Measurements from ENCODE around the gene GAREM1. TPM values are rescaled to one million over a fixed set of nuclear protein-coding genes. Genes with fewer than 3 reads are reported as not detected.

GAREM1 gene
- total RNA-seq, 1 donor from 2014 or later, result 11.0 TPM

DNA sequence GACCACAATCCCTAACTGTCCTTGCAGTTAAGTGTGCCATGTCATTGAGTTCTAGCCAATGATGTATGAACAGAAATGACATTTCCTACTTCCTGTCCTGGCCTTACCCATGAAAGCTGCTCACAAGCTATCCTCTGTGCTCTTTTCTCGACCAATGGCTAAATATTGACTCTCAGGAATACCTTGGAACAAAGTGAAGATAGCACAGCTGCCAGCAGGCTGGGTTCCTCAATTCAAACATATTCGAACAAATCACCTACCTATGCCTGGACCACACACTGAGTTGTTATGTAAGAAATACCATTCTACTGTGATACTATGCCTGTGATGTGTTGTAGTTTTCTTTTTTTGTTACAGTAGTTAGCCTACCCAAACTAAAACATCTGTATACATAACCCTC lies 65.1 kb downstream of the GAREM1 start:
- no peaks in the 10 kb centered on the region for H3K9me3 Mint-ChIP-seq (ENCODE audit: low read depth)
- H3K4me1 Mint-ChIP-seq (ENCODE audit: low read depth), result no peaks in the 10 kb centered on the region
- H3K36me3 Mint-ChIP-seq (ENCODE audit: insufficient read depth), result no peaks in the 10 kb centered on the region
- peaks cover 3% of the 10 kb centered on the region for H3K27me3 Mint-ChIP-seq
- TF ChIP-seq, protein P1, sequence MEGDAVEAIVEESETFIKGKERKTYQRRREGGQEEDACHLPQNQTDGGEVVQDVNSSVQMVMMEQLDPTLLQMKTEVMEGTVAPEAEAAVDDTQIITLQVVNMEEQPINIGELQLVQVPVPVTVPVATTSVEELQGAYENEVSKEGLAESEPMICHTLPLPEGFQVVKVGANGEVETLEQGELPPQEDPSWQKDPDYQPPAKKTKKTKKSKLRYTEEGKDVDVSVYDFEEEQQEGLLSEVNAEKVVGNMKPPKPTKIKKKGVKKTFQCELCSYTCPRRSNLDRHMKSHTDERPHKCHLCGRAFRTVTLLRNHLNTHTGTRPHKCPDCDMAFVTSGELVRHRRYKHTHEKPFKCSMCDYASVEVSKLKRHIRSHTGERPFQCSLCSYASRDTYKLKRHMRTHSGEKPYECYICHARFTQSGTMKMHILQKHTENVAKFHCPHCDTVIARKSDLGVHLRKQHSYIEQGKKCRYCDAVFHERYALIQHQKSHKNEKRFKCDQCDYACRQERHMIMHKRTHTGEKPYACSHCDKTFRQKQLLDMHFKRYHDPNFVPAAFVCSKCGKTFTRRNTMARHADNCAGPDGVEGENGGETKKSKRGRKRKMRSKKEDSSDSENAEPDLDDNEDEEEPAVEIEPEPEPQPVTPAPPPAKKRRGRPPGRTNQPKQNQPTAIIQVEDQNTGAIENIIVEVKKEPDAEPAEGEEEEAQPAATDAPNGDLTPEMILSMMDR (IDR thresholded peaks at IDR 0.05; ENCODE audit: unreplicated experiment), result no peak
- H3K4me3 Mint-ChIP-seq (ENCODE audit: low read depth), result no peak overlapping the region
- no peak overlapping the region for H3K27ac Mint-ChIP-seq
- no peak for DNase-seq (ENCODE audit: low spot score, unreplicated experiment)

DNA sequence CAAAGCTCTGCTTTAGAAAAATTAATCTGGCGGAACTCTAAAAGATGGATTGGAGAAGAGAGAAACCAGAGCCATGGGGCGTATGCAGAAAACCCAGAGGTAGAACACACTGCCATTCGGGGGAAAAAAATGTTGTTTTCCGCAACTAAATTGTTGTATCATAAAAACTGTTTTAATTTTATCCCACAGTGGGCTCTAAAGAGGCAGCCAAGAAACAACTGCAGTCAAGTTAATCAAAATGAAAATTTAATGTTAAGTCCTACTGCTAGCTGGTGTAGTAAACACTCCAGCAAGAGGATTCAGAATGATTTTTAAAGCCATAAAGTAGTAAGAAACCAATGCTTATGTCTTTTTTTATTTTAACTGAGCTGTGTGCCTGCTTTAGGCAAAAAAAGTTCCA lies 69.1 kb downstream of the GAREM1 start:
- no peak for DNase-seq (ENCODE audit: low spot score, unreplicated experiment)
- H3K4me1 Mint-ChIP-seq (ENCODE audit: low read depth), result peaks cover 8% of the 10 kb centered on the region
- peaks cover 3% of the 10 kb centered on the region for H3K27me3 Mint-ChIP-seq
- H3K9me3 Mint-ChIP-seq (ENCODE audit: low read depth), result peaks cover 6% of the 10 kb centered on the region
- H3K36me3 Mint-ChIP-seq (ENCODE audit: insufficient read depth), result peaks cover 4% of the 10 kb centered on the region
- TF ChIP-seq, protein P1 (IDR thresholded peaks at IDR 0.05; ENCODE audit: unreplicated experiment), result no peak
- no peak overlapping the region for H3K4me3 Mint-ChIP-seq (ENCODE audit: low read depth)
- no peak overlapping the region for H3K27ac Mint-ChIP-seq

DNA sequence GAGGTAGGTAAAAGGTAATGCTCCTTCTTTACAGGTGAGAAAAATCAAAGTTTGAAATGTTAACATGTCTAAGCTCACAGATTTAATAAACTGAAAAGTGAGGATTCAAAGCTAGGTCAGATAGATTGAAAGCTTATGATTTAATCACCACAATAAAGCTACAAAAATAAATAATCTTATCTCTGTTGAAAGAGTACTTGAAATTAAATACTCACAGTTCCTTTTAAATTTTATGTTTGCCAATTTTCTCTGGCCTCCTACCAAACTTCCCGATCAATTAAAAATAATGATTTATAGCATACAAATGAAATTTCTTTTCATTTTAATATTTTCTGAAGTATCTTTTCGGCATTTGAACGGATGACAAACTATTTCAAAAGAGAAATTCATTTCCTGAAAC lies 77.3 kb downstream of the GAREM1 start:
- Mint-ChIP-seq H3K36me3 (ENCODE audit: insufficient read depth) (peaks cover 19% of the 10 kb centered on the region), H3K9me3 (ENCODE audit: low read depth) (peaks cover 9% of the 10 kb centered on the region), H3K27ac (no peak overlapping the region), H3K4me1 (ENCODE audit: low read depth) (peaks cover 8% of the 10 kb centered on the region), H3K27me3 (peaks cover 12% of the 10 kb centered on the region), H3K4me3 (ENCODE audit: low read depth) (no peak overlapping the region)
- TF ChIP-seq, protein P1 (IDR thresholded peaks at IDR 0.05; ENCODE audit: unreplicated experiment), result no peak
- no peak for DNase-seq (ENCODE audit: low spot score, unreplicated experiment)

DNA sequence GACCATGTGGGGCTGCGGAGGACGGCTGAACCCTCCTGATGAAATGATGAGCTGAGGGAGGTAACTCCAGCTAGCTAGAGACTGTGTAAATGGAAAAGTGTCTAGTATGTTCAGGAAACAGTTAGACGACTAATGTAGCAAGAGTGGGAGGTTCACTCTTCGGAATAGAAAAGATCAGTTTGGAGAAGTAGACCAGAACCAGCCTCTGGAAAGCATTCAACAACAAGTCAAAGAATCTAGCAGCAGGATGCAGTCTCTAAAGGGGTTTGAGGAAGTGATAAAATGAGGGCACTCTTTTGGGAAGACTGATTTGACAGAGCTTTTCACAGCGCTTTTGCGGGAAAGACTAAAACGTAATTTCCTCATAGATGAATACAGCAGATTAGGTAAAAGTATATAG lies 79.6 kb downstream of the GAREM1 start:
- H3K27ac Mint-ChIP-seq, result no peak overlapping the region
- peaks cover 6% of the 10 kb centered on the region for H3K9me3 Mint-ChIP-seq (ENCODE audit: low read depth)
- TF ChIP-seq, protein P1 (IDR thresholded peaks at IDR 0.05; ENCODE audit: unreplicated experiment), result no peak
- H3K4me3 Mint-ChIP-seq (ENCODE audit: low read depth), result no peak overlapping the region
- no peak for DNase-seq (ENCODE audit: low spot score, unreplicated experiment)
- H3K27me3 Mint-ChIP-seq, result peaks cover 12% of the 10 kb centered on the region
- peaks cover 5% of the 10 kb centered on the region for H3K4me1 Mint-ChIP-seq (ENCODE audit: low read depth)
- peaks cover 15% of the 10 kb centered on the region for H3K36me3 Mint-ChIP-seq (ENCODE audit: insufficient read depth)

DNA sequence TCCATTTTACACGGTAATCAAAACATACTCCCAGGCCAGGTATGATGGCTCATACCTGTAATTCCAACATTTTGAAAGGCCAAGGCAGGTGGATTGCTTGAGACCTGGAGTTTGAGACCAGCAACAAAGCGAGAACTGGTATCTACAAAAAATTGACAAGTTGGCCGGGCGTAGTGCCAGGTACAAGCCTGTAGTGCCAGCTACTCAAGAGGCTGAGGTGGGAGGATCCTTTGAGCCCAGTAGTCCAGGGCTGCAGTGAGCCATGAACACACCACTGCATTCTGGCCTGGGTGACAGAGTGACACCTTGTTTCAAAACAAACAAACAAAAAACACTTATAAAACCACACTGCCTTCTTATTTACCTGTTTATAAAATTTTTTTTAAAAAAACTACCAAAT lies 80.8 kb downstream of the GAREM1 start:
- no peak for DNase-seq (ENCODE audit: low spot score, unreplicated experiment)
- peaks cover 5% of the 10 kb centered on the region for H3K4me1 Mint-ChIP-seq (ENCODE audit: low read depth)
- no peak overlapping the region for H3K27ac Mint-ChIP-seq
- H3K4me3 Mint-ChIP-seq (ENCODE audit: low read depth), result no peak overlapping the region
- TF ChIP-seq, protein P1 (IDR thresholded peaks at IDR 0.05; ENCODE audit: unreplicated experiment), result no peak
- H3K36me3 Mint-ChIP-seq (ENCODE audit: insufficient read depth), result peaks cover 6% of the 10 kb centered on the region
- peaks cover 11% of the 10 kb centered on the region for H3K27me3 Mint-ChIP-seq
- H3K9me3 Mint-ChIP-seq (ENCODE audit: low read depth), result no peaks in the 10 kb centered on the region

Data from progenitor cell of endocrine pancreas (in vitro differentiated cells).